Ovary (tissue), 3 donors: Measurements from ENCODE around the gene CNTNAP4.

Experiments
- CTCF ChIP-seq, 3 donors: fragments of 450-650 bp in 2 of 3; fragments of 200-600 bp in 1 of 3; IDR thresholded peaks; one replicate each; pipeline versions ENCODE4 v1.5.1 to v1.8.0; 2016 to 2022; ENCODE audit warnings: antibody characterized with exemption in 3 of 3, mild to moderate bottlenecking in 1 of 3
- EP300 ChIP-seq: sonication (generic); formaldehyde crosslinking; IDR thresholded peaks from one replicate; pipeline ENCODE4 v1.6.1; 2017; ENCODE audit warnings: antibody characterized with exemption
- POLR2A ChIP-seq: fragments of 450-650 bp; IDR thresholded peaks from one replicate; pipeline ENCODE4 v1.6.1; 2017; ENCODE audit warnings: antibody characterized with exemption, mild to moderate bottlenecking, moderate library complexity
- donor health status: DM: no; HTN: no; CAD: no.

- no peak for TF ChIP-seq CTCF (IDR thresholded peaks at IDR 0.05)
- no peak for TF ChIP-seq POLR2A
- TF ChIP-seq EP300, result no peak
Observed at GRCh38 chr16:76235426-76235825, 41.8 kb upstream of the CNTNAP4 start.
